Left ventricle myocardium inferior (tissue), 1 donor: ENCODE data around the gene SETDB1. TPM values are rescaled to one million over a fixed set of nuclear protein-coding genes. Genes with fewer than 3 reads are reported as not detected.

ENCODE experiments used
- DNase-seq: peaks from one replicate; pipeline ENCODE4 v3.0.0-alpha.2; 2020
- H3K27ac ChIP-seq: fragments of 200-600 bp; replicated peaks from 2 replicates; pipeline ENCODE4 v1.8.0; 2021
- H3K27me3 ChIP-seq: fragments of 200-600 bp; 2 replicates; pipeline ENCODE4 v1.8.0; 2021; ENCODE audit warnings: low read depth
- H3K36me3 ChIP-seq: fragments of 200-600 bp; 2 replicates; pipeline ENCODE4 v1.8.0; 2021
- H3K4me1 ChIP-seq: fragments of 200-600 bp; 2 replicates; pipeline ENCODE4 v1.8.0; 2021
- H3K4me3 ChIP-seq: fragments of 200-600 bp; 2 replicates; pipeline ENCODE4 v1.8.0; 2021; ENCODE audit warnings: mild to moderate bottlenecking, moderate library complexity
- H3K9me3 ChIP-seq: fragments of 200-600 bp; replicated peaks from 2 replicates; pipeline ENCODE4 v1.8.0; 2021
- CTCF ChIP-seq: fragments of 200-600 bp; IDR thresholded peaks from 2 replicates; pipeline ENCODE4 v1.8.0; 2021; ENCODE audit warnings: antibody characterized with exemption, mild to moderate bottlenecking, borderline replicate concordance
- intact Hi-C: fragments of 100-400 bp; cut with micrococcal nuclease; formaldehyde crosslinking; loops from one replicate; pipeline ENCODE4 v1.11.0; 2022
- total RNA-seq: library from RNA; stranded (reverse); fragmentation: NEBNext Ultra II Directional; extraction: Animal tissue kit (Norgen Biotek cat#: 25700); gene quantifications from one replicate; pipeline ENCODE4 v1.2.1, GENCODE V29; 2021
- donor health status: DM: no; HTN: yes; CAD: no; lungs with severe emphysema.

SETDB1 gene
- total RNA-seq, 1 donor from 2014 or later, result 17.2 TPM

- Histone ChIP-seq H3K4me3 (no peak overlapping the region), H3K27me3 (no peaks in the 10 kb centered on the region), H3K27ac (no peak overlapping the region), H3K9me3 (peaks cover 16% of the 10 kb centered on the region), H3K36me3 (peaks cover 90% of the 10 kb centered on the region), H3K4me1 (peaks cover 12% of the 10 kb centered on the region)
- no peak for TF ChIP-seq CTCF
- intact Hi-C loops, result no loop called here
- no peak for DNase-seq
These were observed 5.6 kb downstream of the SETDB1 start for GRCh38 chr1:150931773-150932172.

GRCh38 chr1:150944856-150945255, 18.7 kb downstream of the SETDB1 start:
- TF ChIP-seq CTCF, result no peak
- Histone ChIP-seq H3K36me3 (peaks cover 100% of the 10 kb centered on the region), H3K27me3 (no peaks in the 10 kb centered on the region), H3K4me3 (no peak overlapping the region), H3K27ac (no peak overlapping the region), H3K9me3 (no peaks in the 10 kb centered on the region), H3K4me1 (no peaks in the 10 kb centered on the region)
- DNase-seq, result no peak
- intact Hi-C loops, result no loop called here

GRCh38 chr1:150954708-150955107, 28.5 kb downstream of the SETDB1 start:
- Histone ChIP-seq H3K9me3 (no peaks in the 10 kb centered on the region), H3K4me3 (no peak overlapping the region), H3K27me3 (no peaks in the 10 kb centered on the region), H3K36me3 (peaks cover 99% of the 10 kb centered on the region), H3K27ac (no peak overlapping the region), H3K4me1 (no peaks in the 10 kb centered on the region)
- no peak for TF ChIP-seq CTCF
- intact Hi-C loops, result no loop called here
- no peak for DNase-seq

- no peak for DNase-seq
- H3K4me3 ChIP-seq, result no peak overlapping the region
- intact Hi-C loops, result no loop called here
These were observed 29.1 kb downstream of the SETDB1 start for GRCh38 chr1:150955280-150955679.

GRCh38 chr1:150957666-150958065, 31.5 kb downstream of the SETDB1 start:
- no peak overlapping the region for H3K27ac ChIP-seq
- H3K4me3 ChIP-seq, result no peak overlapping the region
- TF ChIP-seq CTCF, result no peak
- H3K27me3 ChIP-seq, result no peaks in the 10 kb centered on the region
- no peaks in the 10 kb centered on the region for H3K4me1 ChIP-seq
- intact Hi-C loops, result no loop called here
- H3K9me3 ChIP-seq, result no peaks in the 10 kb centered on the region
- H3K36me3 ChIP-seq, result peaks cover 99% of the 10 kb centered on the region
- no peak for DNase-seq

More at GRCh38 chr1:150955280-150955679, 29.1 kb downstream of the SETDB1 start:
- peak overlapping the region; percentile 16 for H3K27ac ChIP-seq
- H3K9me3 ChIP-seq, result no peaks in the 10 kb centered on the region
- no peaks in the 10 kb centered on the region for H3K4me1 ChIP-seq
- TF ChIP-seq CTCF, result no peak
- H3K27me3 ChIP-seq, result no peaks in the 10 kb centered on the region
- H3K36me3 ChIP-seq, result peaks cover 99% of the 10 kb centered on the region

- intact Hi-C loops, result no loop called here
- Histone ChIP-seq H3K36me3 (peaks cover 99% of the 10 kb centered on the region), H3K27ac (no peak overlapping the region), H3K4me3 (no peak overlapping the region), H3K4me1 (no peaks in the 10 kb centered on the region), H3K27me3 (no peaks in the 10 kb centered on the region), H3K9me3 (no peaks in the 10 kb centered on the region)
- no peak for TF ChIP-seq CTCF
- no peak for DNase-seq
These were observed 34.5 kb downstream of the SETDB1 start for GRCh38 chr1:150960646-150961045.
